ENCODE results near the gene MALRD1. TPM values are rescaled to one million over a fixed set of nuclear protein-coding genes. Genes with fewer than 3 reads are reported as not detected.

Gene MALRD1
- total RNA-seq, 1 donor from 2014 or later, result 0.84 TPM

- no peak overlapping the region for H3K27ac Mint-ChIP-seq (ENCODE audit: unreplicated experiment)
- no peaks in the 10 kb centered on the region for H3K36me3 Mint-ChIP-seq (ENCODE audit: low read depth)
- TF ChIP-seq CTCF (conservative IDR thresholded peaks at IDR 0.05), result no peak
- H3K9me3 Mint-ChIP-seq, result no peaks in the 10 kb centered on the region
- H3K4me1 Mint-ChIP-seq, result no peaks in the 10 kb centered on the region
- H3K27me3 Mint-ChIP-seq (ENCODE audit: low read depth), result no peaks in the 10 kb centered on the region
- H3K4me3 Mint-ChIP-seq, result no peak overlapping the region
- DNase-seq (ENCODE audit: low read depth, low spot score), result no peak
Observed at GRCh38 chr10:19316204-19316870, 267.7 kb downstream of the MALRD1 start.

- Mint-ChIP-seq H3K4me3 (no peak overlapping the region), H3K4me1 (no peaks in the 10 kb centered on the region), H3K27me3 (ENCODE audit: low read depth) (no peaks in the 10 kb centered on the region), H3K36me3 (ENCODE audit: low read depth) (no peaks in the 10 kb centered on the region), H3K9me3 (no peaks in the 10 kb centered on the region), H3K27ac (ENCODE audit: unreplicated experiment) (no peak overlapping the region)
- DNase-seq (ENCODE audit: low read depth, low spot score), result no peak
- no peak for TF ChIP-seq CTCF (conservative IDR thresholded peaks at IDR 0.05)
Observed at GRCh38 chr10:19317952-19318351, 269.4 kb downstream of the MALRD1 start.

- no peaks in the 10 kb centered on the region for H3K9me3 Mint-ChIP-seq
- no peak overlapping the region for H3K27ac Mint-ChIP-seq (ENCODE audit: unreplicated experiment)
- no peak for TF ChIP-seq CTCF (conservative IDR thresholded peaks at IDR 0.05)
- H3K27me3 Mint-ChIP-seq (ENCODE audit: low read depth), result no peaks in the 10 kb centered on the region
- H3K4me3 Mint-ChIP-seq, result no peak overlapping the region
- H3K36me3 Mint-ChIP-seq (ENCODE audit: low read depth), result no peaks in the 10 kb centered on the region
- no peak for DNase-seq (ENCODE audit: low read depth, low spot score)
- no peaks in the 10 kb centered on the region for H3K4me1 Mint-ChIP-seq
Observed at GRCh38 chr10:19325581-19325980, 277.0 kb downstream of the MALRD1 start.

GRCh38 chr10:19328582-19328981, 280.0 kb downstream of the MALRD1 start:
- H3K27me3 Mint-ChIP-seq (ENCODE audit: low read depth), result no peaks in the 10 kb centered on the region
- no peaks in the 10 kb centered on the region for H3K9me3 Mint-ChIP-seq
- no peak overlapping the region for H3K27ac Mint-ChIP-seq (ENCODE audit: unreplicated experiment)
- H3K4me3 Mint-ChIP-seq, result no peak overlapping the region
- H3K36me3 Mint-ChIP-seq (ENCODE audit: low read depth), result no peaks in the 10 kb centered on the region
- TF ChIP-seq CTCF (conservative IDR thresholded peaks at IDR 0.05), result no peak
- H3K4me1 Mint-ChIP-seq, result no peaks in the 10 kb centered on the region
- no peak for DNase-seq (ENCODE audit: low read depth, low spot score)

- DNase-seq (ENCODE audit: low read depth, low spot score), result no peak
- no peak for TF ChIP-seq CTCF (conservative IDR thresholded peaks at IDR 0.05)
- H3K9me3 Mint-ChIP-seq, result no peaks in the 10 kb centered on the region
- H3K4me1 Mint-ChIP-seq, result no peaks in the 10 kb centered on the region
- no peaks in the 10 kb centered on the region for H3K36me3 Mint-ChIP-seq (ENCODE audit: low read depth)
- H3K4me3 Mint-ChIP-seq, result no peak overlapping the region
- H3K27me3 Mint-ChIP-seq (ENCODE audit: low read depth), result no peaks in the 10 kb centered on the region
- H3K27ac Mint-ChIP-seq (ENCODE audit: unreplicated experiment), result no peak overlapping the region
Observed at GRCh38 chr10:19329475-19329874, 280.9 kb downstream of the MALRD1 start.
